Stimulated activated memory B cell treated with anti-CD40 and anti-IgM and Interleukin-4, amounts not matched to agents 10 μg/mL and 1 μg/mL and 100 μg/mL, for 72 hours (primary cell): ENCODE results near the gene NOP56.

Source experiments
- ATAC-seq: fragments of 150-1000 bp; cut with Tn5 transposase; 2 replicates; pipeline ENCODE4 v1.10.0; 2021
- H3K27ac Mint-ChIP-seq: one replicate; pipeline ENCODE4 v1.8.0; 2022; ENCODE audit warnings: mild to moderate bottlenecking, mixed read lengths
- H3K27me3 Mint-ChIP-seq: one replicate; pipeline ENCODE4 v1.8.0; 2022; ENCODE audit warnings: mixed read lengths
- H3K36me3 Mint-ChIP-seq: one replicate; pipeline ENCODE4 v1.8.0; 2022; ENCODE audit warnings: mixed read lengths
- H3K4me1 Mint-ChIP-seq: one replicate; pipeline ENCODE4 v1.8.0; 2022; ENCODE audit warnings: mixed read lengths
- H3K4me3 Mint-ChIP-seq: one replicate; pipeline ENCODE4 v1.8.0; 2022; ENCODE audit warnings: mild to moderate bottlenecking, moderate library complexity, mixed read lengths
- H3K9me3 Mint-ChIP-seq: one replicate; pipeline ENCODE4 v1.8.0; 2022; ENCODE audit warnings: mixed read lengths

The NOP56 gene

GRCh38 chr20:2624190-2624589 is 28.2 kb upstream of the NOP56 start:
- H3K27me3 Mint-ChIP-seq: peaks cover 41% of the 10 kb centered on the region
- H3K36me3 Mint-ChIP-seq: peaks cover 8% of the 10 kb centered on the region
- ATAC-seq: no peak
- no peaks in the 10 kb centered on the region for H3K4me1 Mint-ChIP-seq
- no peak overlapping the region for H3K4me3 Mint-ChIP-seq
- H3K27ac Mint-ChIP-seq: no peak overlapping the region
- H3K9me3 Mint-ChIP-seq: peaks cover 10% of the 10 kb centered on the region

GRCh38 chr20:2625062-2625461 is 27.4 kb upstream of the NOP56 start:
- H3K4me1 Mint-ChIP-seq: no peaks in the 10 kb centered on the region
- H3K27ac Mint-ChIP-seq: no peak overlapping the region
- peaks cover 33% of the 10 kb centered on the region for H3K27me3 Mint-ChIP-seq
- H3K9me3 Mint-ChIP-seq: peaks cover 8% of the 10 kb centered on the region
- H3K4me3 Mint-ChIP-seq: no peak overlapping the region
- no peak for ATAC-seq
- H3K36me3 Mint-ChIP-seq: no peaks in the 10 kb centered on the region

- Mint-ChIP-seq H3K4me3 (no peak overlapping the region), H3K36me3 (peaks cover 6% of the 10 kb centered on the region), H3K27ac (no peak overlapping the region), H3K4me1 (no peaks in the 10 kb centered on the region), H3K9me3 (peaks cover 19% of the 10 kb centered on the region), H3K27me3 (peaks cover 28% of the 10 kb centered on the region)
- no peak for ATAC-seq
Observed at GRCh38 chr20:2626853-2627541, 25.4 kb upstream of the NOP56 start.

- Mint-ChIP-seq H3K4me3 (no peak overlapping the region), H3K36me3 (peaks cover 6% of the 10 kb centered on the region), H3K9me3 (peaks cover 17% of the 10 kb centered on the region), H3K27me3 (peaks cover 19% of the 10 kb centered on the region), H3K27ac (no peak overlapping the region), H3K4me1 (no peaks in the 10 kb centered on the region)
- no peak for ATAC-seq
Observed at GRCh38 chr20:2631228-2631627, 21.2 kb upstream of the NOP56 start.

- Mint-ChIP-seq H3K36me3 (peaks cover 6% of the 10 kb centered on the region), H3K4me3 (no peak overlapping the region), H3K9me3 (peaks cover 14% of the 10 kb centered on the region), H3K4me1 (no peaks in the 10 kb centered on the region), H3K27me3 (peaks cover 19% of the 10 kb centered on the region), H3K27ac (no peak overlapping the region)
- ATAC-seq: no peak
Observed at GRCh38 chr20:2633381-2633780, 19.1 kb upstream of the NOP56 start.

- no peaks in the 10 kb centered on the region for H3K9me3 Mint-ChIP-seq
- no peak for ATAC-seq
- H3K27ac Mint-ChIP-seq: no peak overlapping the region
- no peak overlapping the region for H3K4me3 Mint-ChIP-seq
- H3K36me3 Mint-ChIP-seq: peaks cover 16% of the 10 kb centered on the region
- H3K4me1 Mint-ChIP-seq: no peaks in the 10 kb centered on the region
- peaks cover 9% of the 10 kb centered on the region for H3K27me3 Mint-ChIP-seq
Observed at GRCh38 chr20:2637246-2637645, 15.2 kb upstream of the NOP56 start.

- H3K4me1 Mint-ChIP-seq: no peaks in the 10 kb centered on the region
- H3K4me3 Mint-ChIP-seq: no peak overlapping the region
- peaks cover 21% of the 10 kb centered on the region for H3K36me3 Mint-ChIP-seq
- no peak overlapping the region for H3K27ac Mint-ChIP-seq
- H3K27me3 Mint-ChIP-seq: no peaks in the 10 kb centered on the region
- ATAC-seq: no peak
- H3K9me3 Mint-ChIP-seq: no peaks in the 10 kb centered on the region
Observed at GRCh38 chr20:2640260-2640659, 12.2 kb upstream of the NOP56 start.

GRCh38 chr20:2640899-2641298 is 11.5 kb upstream of the NOP56 start:
- no peak for ATAC-seq

GRCh38 chr20:2643708-2644107 is 8.7 kb upstream of the NOP56 start:
- no peaks in the 10 kb centered on the region for H3K27me3 Mint-ChIP-seq
- peaks cover 21% of the 10 kb centered on the region for H3K36me3 Mint-ChIP-seq
- no peak overlapping the region for H3K27ac Mint-ChIP-seq
- no peaks in the 10 kb centered on the region for H3K9me3 Mint-ChIP-seq
- H3K4me1 Mint-ChIP-seq: no peaks in the 10 kb centered on the region
- no peak overlapping the region for H3K4me3 Mint-ChIP-seq
- no peak for ATAC-seq

More at GRCh38 chr20:2640899-2641298, 11.5 kb upstream of the NOP56 start:
- H3K27me3 Mint-ChIP-seq: no peaks in the 10 kb centered on the region
- H3K27ac Mint-ChIP-seq: no peak overlapping the region
- no peak overlapping the region for H3K4me3 Mint-ChIP-seq
- H3K4me1 Mint-ChIP-seq: no peaks in the 10 kb centered on the region
- no peaks in the 10 kb centered on the region for H3K9me3 Mint-ChIP-seq
- H3K36me3 Mint-ChIP-seq: peaks cover 21% of the 10 kb centered on the region

- Mint-ChIP-seq H3K36me3 (peaks cover 45% of the 10 kb centered on the region), H3K27ac (peak overlapping the region; percentile 95), H3K4me1 (peaks cover 42% of the 10 kb centered on the region), H3K27me3 (no peaks in the 10 kb centered on the region), H3K9me3 (no peaks in the 10 kb centered on the region), H3K4me3 (peak overlapping the region; percentile 99)
- ATAC-seq: peak; percentile 74
Observed at GRCh38 chr20:2652724-2653555, 508 bp downstream of the NOP56 start.

- H3K4me3 Mint-ChIP-seq: peak overlapping the region; percentile 99
- ATAC-seq: no peak
- H3K9me3 Mint-ChIP-seq: no peaks in the 10 kb centered on the region
- H3K36me3 Mint-ChIP-seq: peaks cover 53% of the 10 kb centered on the region
- H3K27ac Mint-ChIP-seq: peak overlapping the region; percentile 95
- H3K4me1 Mint-ChIP-seq: peaks cover 42% of the 10 kb centered on the region
- no peaks in the 10 kb centered on the region for H3K27me3 Mint-ChIP-seq
Observed at GRCh38 chr20:2653556-2654383, 1.3 kb downstream of the NOP56 start.

GRCh38 chr20:2654384-2654822 is 2.0 kb downstream of the NOP56 start:
- peaks cover 59% of the 10 kb centered on the region for H3K36me3 Mint-ChIP-seq
- peaks cover 42% of the 10 kb centered on the region for H3K4me1 Mint-ChIP-seq
- no peaks in the 10 kb centered on the region for H3K9me3 Mint-ChIP-seq
- ATAC-seq: no peak
- H3K27me3 Mint-ChIP-seq: no peaks in the 10 kb centered on the region
- H3K4me3 Mint-ChIP-seq: peak overlapping the region; percentile 99
- H3K27ac Mint-ChIP-seq: peak overlapping the region; percentile 95

GRCh38 chr20:2654831-2655230 is 2.4 kb downstream of the NOP56 start:
- Mint-ChIP-seq H3K9me3 (no peaks in the 10 kb centered on the region), H3K27ac (peak overlapping the region; percentile 95), H3K4me3 (peak overlapping the region; percentile 99), H3K4me1 (peaks cover 42% of the 10 kb centered on the region), H3K36me3 (peaks cover 64% of the 10 kb centered on the region), H3K27me3 (no peaks in the 10 kb centered on the region)
- no peak for ATAC-seq

GRCh38 chr20:2655331-2656116 is 3.1 kb downstream of the NOP56 start:
- Mint-ChIP-seq H3K9me3 (no peaks in the 10 kb centered on the region), H3K4me1 (peaks cover 39% of the 10 kb centered on the region), H3K27me3 (no peaks in the 10 kb centered on the region), H3K36me3 (peaks cover 71% of the 10 kb centered on the region), H3K27ac (no peak overlapping the region), H3K4me3 (no peak overlapping the region)
- no peak for ATAC-seq
